GM12872 (cell line): ENCODE results near the gene DRICH1.
A peak's percentile ranks its signal among the peaks of the same experiment; 100 is the strongest.

Source experiments
- CTCF ChIP-seq: IDR thresholded peaks from 3 replicates; pipeline ENCODE4 v1.5.1; 2011; ENCODE audit warnings: low read depth, mild to moderate bottlenecking, low read length, moderate library complexity; ENCODE audit not compliant: insufficient read depth

Gene DRICH1

GRCh38 chr22:23632178-23632577 lies at the start of gene DRICH1:
Gene DRICH1 (minus strand): TSS chr22:23632321. CDS start chr22:23632023, 298 bp downstream.
- no peak for TF ChIP-seq CTCF

DNA sequence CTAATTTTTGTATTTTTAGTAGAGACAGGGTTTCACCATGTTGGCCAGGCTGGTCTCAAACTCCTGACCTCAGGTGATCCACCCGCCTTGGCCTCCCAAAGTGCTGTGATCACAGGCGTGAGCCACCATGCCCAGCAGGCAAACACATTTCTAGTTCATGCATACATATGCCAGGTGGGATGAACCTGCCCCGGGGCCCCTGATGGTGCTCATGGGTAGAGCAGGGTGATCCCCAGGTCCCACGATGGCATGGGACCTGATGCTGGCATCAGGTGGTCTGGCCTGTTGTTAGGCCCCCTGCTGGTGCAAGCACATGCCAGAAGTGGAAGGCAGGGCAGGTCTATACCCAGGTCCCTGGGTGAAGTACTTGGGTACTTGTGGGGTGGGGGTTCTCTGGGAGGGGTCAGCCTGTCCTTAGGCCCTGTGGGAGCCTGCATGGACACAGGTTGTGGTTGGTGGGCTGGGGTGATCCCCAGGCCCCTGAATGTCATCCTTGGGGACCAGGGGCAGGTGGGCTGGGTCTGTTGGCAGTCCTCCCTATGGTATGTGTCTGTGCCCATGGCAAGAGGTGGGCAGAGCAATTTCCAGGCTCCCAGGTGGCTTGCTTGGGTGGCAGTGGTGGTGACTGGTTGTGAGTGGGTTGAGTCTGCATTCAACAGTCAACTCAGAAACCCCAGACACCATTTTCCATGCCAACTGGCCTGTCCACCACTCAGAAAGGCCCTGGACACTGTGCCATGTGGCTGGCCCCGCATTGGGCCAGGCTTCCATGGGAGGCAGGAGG lies 49.1 kb upstream of the DRICH1 start:
- TF ChIP-seq CTCF: 0 out of 3 replicates have a peak, but pooled peaks have one; percentile 9

GRCh38 chr22:23678133-23678532 lies 46.0 kb upstream of the DRICH1 start:
- TF ChIP-seq CTCF: no peak

GRCh38 chr22:23677701-23677995 lies 45.5 kb upstream of the DRICH1 start:
- no peak for TF ChIP-seq CTCF

GRCh38 chr22:23675502-23676415 lies 43.6 kb upstream of the DRICH1 start:
- TF ChIP-seq CTCF: no peak

DNA sequence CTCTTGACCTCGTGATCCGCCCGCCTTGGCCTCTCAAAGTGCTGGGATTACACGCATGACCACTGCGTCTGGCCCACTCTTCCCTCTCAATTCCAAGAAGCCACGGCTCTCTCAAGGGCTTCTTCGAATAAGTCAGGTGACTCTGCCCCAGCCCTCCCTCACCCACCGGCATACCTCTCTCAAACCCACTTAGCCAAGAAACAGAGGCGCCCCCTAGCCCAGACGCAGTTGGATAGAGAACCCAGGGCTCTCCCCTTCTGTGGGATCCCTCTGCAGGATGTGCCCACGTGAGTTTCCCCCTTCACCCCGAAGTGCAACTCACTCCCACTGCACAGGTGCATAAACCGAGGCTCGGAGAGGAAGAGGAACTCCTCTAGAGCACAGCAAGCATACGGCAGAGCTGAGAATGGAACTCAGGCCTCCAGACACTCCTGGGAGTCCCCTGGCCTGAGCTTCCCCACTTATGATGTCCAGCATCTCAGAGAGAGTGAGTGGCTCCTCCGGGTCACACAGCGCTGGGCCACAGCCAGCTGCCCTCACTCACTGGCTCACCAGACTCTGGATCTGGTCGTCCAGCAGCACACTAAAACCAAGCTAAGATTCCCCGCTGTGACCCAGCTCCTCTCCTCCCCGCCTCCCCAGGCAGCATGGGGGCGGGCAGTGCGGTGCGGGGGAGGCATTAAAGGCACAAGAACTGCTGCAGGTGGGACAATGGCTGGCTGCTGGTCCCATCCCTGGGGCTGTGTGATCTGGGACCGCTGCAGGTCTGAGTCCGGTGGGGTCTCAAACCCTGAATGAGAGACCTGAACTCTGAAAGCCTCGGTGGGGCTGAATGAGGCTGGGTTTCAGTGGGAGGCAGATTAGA lies 41.9 kb upstream of the DRICH1 start:
- no peak for TF ChIP-seq CTCF
